22Rv1 (cell line): ENCODE measurements around the gene CHRNB1.

Experiments used
- CTCF ChIP-seq: fragments of 450-650 bp; IDR thresholded peaks from 2 replicates; pipeline ENCODE4 v1.5.1; 2017; ENCODE audit warnings: mild to moderate bottlenecking
- ZFX ChIP-seq: fragments of 450-650 bp; IDR thresholded peaks from 2 replicates; pipeline ENCODE4 v1.6.1; 2017; ENCODE audit warnings: antibody characterized with exemption, borderline replicate concordance

DNA sequence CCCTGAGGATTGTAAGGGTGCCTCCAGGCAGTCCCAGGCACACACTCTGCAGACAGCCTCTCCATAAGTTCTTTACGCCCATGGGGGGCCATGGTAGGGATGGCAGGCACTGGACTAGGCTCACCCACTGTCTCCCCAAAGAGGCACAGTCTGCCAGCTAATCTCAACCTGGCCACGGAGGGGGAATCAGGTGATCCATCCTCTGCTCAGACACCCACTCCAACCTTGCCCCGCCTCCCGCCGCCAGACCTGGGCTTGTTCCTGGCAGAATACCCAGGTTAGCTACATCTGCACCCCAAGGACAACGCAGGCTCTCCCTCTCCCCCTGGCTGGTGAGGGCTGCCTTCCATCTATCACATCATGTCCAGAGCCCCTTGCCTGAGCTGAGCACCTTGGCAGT lies 36.0 kb upstream of the CHRNB1 start:
- TF ChIP-seq CTCF (no peak), ZFX (no peak)
